ENCODE data around the gene CDH2.

The CDH2 gene

GRCh38 chr18:28095631-28096030, 81.3 kb downstream of the CDH2 start:
- peaks cover 0 to 6% (median 0%) of the 10 kb centered on the region in 5 donors for H3K4me1 ChIP-seq (ENCODE audit: control insufficient read depth in 5 of 5, insufficient read depth in 5 of 5, low read length in 5 of 5)
- H3K27me3 ChIP-seq (ENCODE audit: control insufficient read depth in 5 of 5, insufficient read depth in 4 of 5, low read length in 5 of 5) = no peaks in the 10 kb centered on the region
- no peaks in the 10 kb centered on the region for H3K9me3 ChIP-seq (ENCODE audit: control insufficient read depth in 5 of 5, low read length in 5 of 5)
- no peaks in the 10 kb centered on the region for H3K36me3 ChIP-seq (ENCODE audit: control insufficient read depth in 5 of 5, insufficient read depth in 5 of 5, low read length in 5 of 5)
- H3K4me3 ChIP-seq (ENCODE audit: low read depth in 1 of 5, low read length in 5 of 5) = no peak overlapping the region
- H3K27ac ChIP-seq (ENCODE audit: low read depth, low read length) = no peak overlapping the region
- H3K9ac ChIP-seq (ENCODE audit: low read length in 5 of 5) = no peak overlapping the region

GRCh38 chr18:28095041-28095440, 81.9 kb downstream of the CDH2 start:
- H3K27me3 ChIP-seq (ENCODE audit: control insufficient read depth in 5 of 5, insufficient read depth in 4 of 5, low read length in 5 of 5) = no peaks in the 10 kb centered on the region
- H3K4me3 ChIP-seq (ENCODE audit: low read depth in 1 of 5, low read length in 5 of 5) = no peak overlapping the region
- no peak overlapping the region for H3K27ac ChIP-seq (ENCODE audit: low read depth, low read length)
- H3K4me1 ChIP-seq (ENCODE audit: control insufficient read depth in 5 of 5, insufficient read depth in 5 of 5, low read length in 5 of 5) = peaks cover 0 to 6% (median 0%) of the 10 kb centered on the region in 5 donors
- H3K9me3 ChIP-seq (ENCODE audit: control insufficient read depth in 5 of 5, low read length in 5 of 5) = no peaks in the 10 kb centered on the region
- H3K36me3 ChIP-seq (ENCODE audit: control insufficient read depth in 5 of 5, insufficient read depth in 5 of 5, low read length in 5 of 5) = no peaks in the 10 kb centered on the region
- no peak overlapping the region for H3K9ac ChIP-seq (ENCODE audit: low read length in 5 of 5)

- Histone ChIP-seq H3K9me3 (ENCODE audit: control insufficient read depth in 5 of 5, low read length in 5 of 5) (no peaks in the 10 kb centered on the region), H3K27me3 (ENCODE audit: control insufficient read depth in 5 of 5, insufficient read depth in 4 of 5, low read length in 5 of 5) (no peaks in the 10 kb centered on the region), H3K36me3 (ENCODE audit: control insufficient read depth in 5 of 5, insufficient read depth in 5 of 5, low read length in 5 of 5) (no peaks in the 10 kb centered on the region), H3K9ac (ENCODE audit: low read length in 5 of 5) (no peak overlapping the region), H3K27ac (ENCODE audit: low read depth, low read length) (no peak overlapping the region), H3K4me3 (ENCODE audit: low read depth in 1 of 5, low read length in 5 of 5) (peak overlapping the region in 1 of 5 donors; percentile 2), H3K4me1 (ENCODE audit: control insufficient read depth in 5 of 5, insufficient read depth in 5 of 5, low read length in 5 of 5) (peaks cover 0 to 14% (median 7%) of the 10 kb centered on the region in 5 donors)
Measured at GRCh38 chr18:28091197-28091596, 85.7 kb downstream of the CDH2 start.

GRCh38 chr18:28088477-28088876, 88.5 kb downstream of the CDH2 start:
- no peak overlapping the region for H3K9ac ChIP-seq (ENCODE audit: low read length in 5 of 5)
- H3K9me3 ChIP-seq (ENCODE audit: control insufficient read depth in 5 of 5, low read length in 5 of 5) = no peaks in the 10 kb centered on the region
- H3K27ac ChIP-seq (ENCODE audit: low read depth, low read length) = no peak overlapping the region
- H3K27me3 ChIP-seq (ENCODE audit: control insufficient read depth in 5 of 5, insufficient read depth in 4 of 5, low read length in 5 of 5) = no peaks in the 10 kb centered on the region
- no peak overlapping the region for H3K4me3 ChIP-seq (ENCODE audit: low read depth in 1 of 5, low read length in 5 of 5)
- peaks cover 0 to 14% (median 7%) of the 10 kb centered on the region in 5 donors for H3K4me1 ChIP-seq (ENCODE audit: control insufficient read depth in 5 of 5, insufficient read depth in 5 of 5, low read length in 5 of 5)
- H3K36me3 ChIP-seq (ENCODE audit: control insufficient read depth in 5 of 5, insufficient read depth in 5 of 5, low read length in 5 of 5) = no peaks in the 10 kb centered on the region

- Histone ChIP-seq H3K9ac (ENCODE audit: low read length in 5 of 5) (no peak overlapping the region), H3K4me3 (ENCODE audit: low read depth in 1 of 5, low read length in 5 of 5) (no peak overlapping the region), H3K27me3 (ENCODE audit: control insufficient read depth in 5 of 5, insufficient read depth in 4 of 5, low read length in 5 of 5) (no peaks in the 10 kb centered on the region), H3K9me3 (ENCODE audit: control insufficient read depth in 5 of 5, low read length in 5 of 5) (no peaks in the 10 kb centered on the region), H3K4me1 (ENCODE audit: control insufficient read depth in 5 of 5, insufficient read depth in 5 of 5, low read length in 5 of 5) (peaks cover 0 to 14% (median 7%) of the 10 kb centered on the region in 5 donors), H3K36me3 (ENCODE audit: control insufficient read depth in 5 of 5, insufficient read depth in 5 of 5, low read length in 5 of 5) (no peaks in the 10 kb centered on the region), H3K27ac (ENCODE audit: low read depth, low read length) (no peak overlapping the region)
Measured at GRCh38 chr18:28086670-28087552, 90.0 kb downstream of the CDH2 start.

GRCh38 chr18:28081516-28081915, 95.4 kb downstream of the CDH2 start:
- H3K4me1 ChIP-seq (ENCODE audit: control insufficient read depth in 5 of 5, insufficient read depth in 5 of 5, low read length in 5 of 5) = no peaks in the 10 kb centered on the region
- H3K9me3 ChIP-seq (ENCODE audit: control insufficient read depth in 5 of 5, low read length in 5 of 5) = no peaks in the 10 kb centered on the region

GRCh38 chr18:28080876-28081300, 96.0 kb downstream of the CDH2 start:
- no peaks in the 10 kb centered on the region for H3K27me3 ChIP-seq (ENCODE audit: control insufficient read depth in 5 of 5, insufficient read depth in 4 of 5, low read length in 5 of 5)

More at GRCh38 chr18:28081516-28081915, 95.4 kb downstream of the CDH2 start:
- Histone ChIP-seq H3K36me3 (ENCODE audit: control insufficient read depth in 5 of 5, insufficient read depth in 5 of 5, low read length in 5 of 5) (no peaks in the 10 kb centered on the region), H3K27ac (ENCODE audit: low read depth, low read length) (no peak overlapping the region), H3K27me3 (ENCODE audit: control insufficient read depth in 5 of 5, insufficient read depth in 4 of 5, low read length in 5 of 5) (no peaks in the 10 kb centered on the region), H3K4me3 (ENCODE audit: low read depth in 1 of 5, low read length in 5 of 5) (no peak overlapping the region), H3K9ac (ENCODE audit: low read length in 5 of 5) (no peak overlapping the region)

GRCh38 chr18:28079883-28080282, 97.0 kb downstream of the CDH2 start:
- H3K9me3 ChIP-seq (ENCODE audit: control insufficient read depth in 5 of 5, low read length in 5 of 5) = no peaks in the 10 kb centered on the region
- no peaks in the 10 kb centered on the region for H3K4me1 ChIP-seq (ENCODE audit: control insufficient read depth in 5 of 5, insufficient read depth in 5 of 5, low read length in 5 of 5)
- no peak overlapping the region for H3K9ac ChIP-seq (ENCODE audit: low read length in 5 of 5)
- no peaks in the 10 kb centered on the region for H3K36me3 ChIP-seq (ENCODE audit: control insufficient read depth in 5 of 5, insufficient read depth in 5 of 5, low read length in 5 of 5)
- no peak overlapping the region for H3K27ac ChIP-seq (ENCODE audit: low read depth, low read length)
- no peaks in the 10 kb centered on the region for H3K27me3 ChIP-seq (ENCODE audit: control insufficient read depth in 5 of 5, insufficient read depth in 4 of 5, low read length in 5 of 5)
- H3K4me3 ChIP-seq (ENCODE audit: low read depth in 1 of 5, low read length in 5 of 5) = no peak overlapping the region

More at GRCh38 chr18:28080876-28081300, 96.0 kb downstream of the CDH2 start:
- Histone ChIP-seq H3K27ac (ENCODE audit: low read depth, low read length) (no peak overlapping the region), H3K9me3 (ENCODE audit: control insufficient read depth in 5 of 5, low read length in 5 of 5) (no peaks in the 10 kb centered on the region), H3K4me1 (ENCODE audit: control insufficient read depth in 5 of 5, insufficient read depth in 5 of 5, low read length in 5 of 5) (no peaks in the 10 kb centered on the region), H3K9ac (ENCODE audit: low read length in 5 of 5) (no peak overlapping the region), H3K4me3 (ENCODE audit: low read depth in 1 of 5, low read length in 5 of 5) (no peak overlapping the region), H3K36me3 (ENCODE audit: control insufficient read depth in 5 of 5, insufficient read depth in 5 of 5, low read length in 5 of 5) (no peaks in the 10 kb centered on the region)

- Histone ChIP-seq H3K27ac (ENCODE audit: low read depth, low read length) (no peak overlapping the region), H3K36me3 (ENCODE audit: control insufficient read depth in 5 of 5, insufficient read depth in 5 of 5, low read length in 5 of 5) (no peaks in the 10 kb centered on the region), H3K4me3 (ENCODE audit: low read depth in 1 of 5, low read length in 5 of 5) (no peak overlapping the region), H3K9ac (ENCODE audit: low read length in 5 of 5) (no peak overlapping the region), H3K9me3 (ENCODE audit: control insufficient read depth in 5 of 5, low read length in 5 of 5) (no peaks in the 10 kb centered on the region), H3K27me3 (ENCODE audit: control insufficient read depth in 5 of 5, insufficient read depth in 4 of 5, low read length in 5 of 5) (no peaks in the 10 kb centered on the region), H3K4me1 (ENCODE audit: control insufficient read depth in 5 of 5, insufficient read depth in 5 of 5, low read length in 5 of 5) (no peaks in the 10 kb centered on the region)
Measured at GRCh38 chr18:28078849-28079248, 98.1 kb downstream of the CDH2 start.

GRCh38 chr18:28078298-28078697, 98.6 kb downstream of the CDH2 start:
- Histone ChIP-seq H3K4me3 (ENCODE audit: low read depth in 1 of 5, low read length in 5 of 5) (no peak overlapping the region), H3K27me3 (ENCODE audit: control insufficient read depth in 5 of 5, insufficient read depth in 4 of 5, low read length in 5 of 5) (no peaks in the 10 kb centered on the region), H3K36me3 (ENCODE audit: control insufficient read depth in 5 of 5, insufficient read depth in 5 of 5, low read length in 5 of 5) (no peaks in the 10 kb centered on the region), H3K4me1 (ENCODE audit: control insufficient read depth in 5 of 5, insufficient read depth in 5 of 5, low read length in 5 of 5) (no peaks in the 10 kb centered on the region), H3K9ac (ENCODE audit: low read length in 5 of 5) (no peak overlapping the region), H3K27ac (ENCODE audit: low read depth, low read length) (no peak overlapping the region), H3K9me3 (ENCODE audit: control insufficient read depth in 5 of 5, low read length in 5 of 5) (no peaks in the 10 kb centered on the region)
